NAMALWA (cell line): Measurements from ENCODE around the gene HNRNPL.
"Not testable (repeated sequence)": the region's sequence is repeated elsewhere in the genome, so short reads cannot be mapped to it uniquely, and the experiment has no call there.

Experiments used
- DNase-seq: peaks from one replicate; pipeline ENCODE4 v3.0.0-alpha.2; 2015; ENCODE audit warnings: low spot score

HNRNPL gene

GRCh38 chr19:38829203-38829602 is 20.6 kb downstream of the HNRNPL start:
- DNase-seq, result not testable (repeated sequence)

- no peak for DNase-seq
Measured at GRCh38 chr19:38826856-38827551, 22.8 kb downstream of the HNRNPL start.

GRCh38 chr19:38825936-38826335 is 23.9 kb downstream of the HNRNPL start:
- not testable (repeated sequence) for DNase-seq

- not testable (repeated sequence) for DNase-seq
Measured at GRCh38 chr19:38821230-38821825, 28.5 kb downstream of the HNRNPL start.

DNA sequence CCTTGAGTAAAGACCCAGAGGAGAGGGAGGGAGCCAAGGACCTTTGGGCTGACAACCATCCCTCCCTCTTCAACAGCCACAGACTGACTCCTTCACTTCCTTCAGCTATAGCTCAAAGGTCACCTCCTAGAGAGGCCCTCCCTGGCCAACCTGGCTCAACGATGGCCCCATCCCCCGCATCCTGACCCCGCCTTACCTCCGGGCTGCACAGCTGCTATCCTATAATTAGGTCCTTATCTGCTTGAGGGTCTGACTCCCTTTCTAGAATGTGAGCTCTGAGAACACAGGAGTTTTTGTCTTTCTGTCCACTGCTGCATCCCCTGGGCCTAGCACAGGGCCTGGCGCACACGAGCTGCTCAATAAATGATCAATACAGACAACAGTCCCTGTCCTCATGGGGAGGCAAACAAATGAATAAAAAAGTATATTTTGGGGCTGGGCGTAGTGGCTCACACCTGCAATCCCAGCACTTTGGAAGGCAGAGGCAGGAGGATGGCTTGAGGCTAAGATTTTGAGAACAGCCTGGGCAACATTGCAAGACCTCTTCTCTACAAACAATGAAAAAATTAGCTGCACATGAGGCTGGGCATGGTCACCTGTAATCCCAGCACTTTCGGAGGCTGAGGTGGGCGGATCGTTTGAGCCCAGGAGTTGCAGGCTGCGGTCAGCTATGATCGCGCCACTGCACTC is 30.4 kb downstream of the HNRNPL start:
- DNase-seq, result no peak

DNA sequence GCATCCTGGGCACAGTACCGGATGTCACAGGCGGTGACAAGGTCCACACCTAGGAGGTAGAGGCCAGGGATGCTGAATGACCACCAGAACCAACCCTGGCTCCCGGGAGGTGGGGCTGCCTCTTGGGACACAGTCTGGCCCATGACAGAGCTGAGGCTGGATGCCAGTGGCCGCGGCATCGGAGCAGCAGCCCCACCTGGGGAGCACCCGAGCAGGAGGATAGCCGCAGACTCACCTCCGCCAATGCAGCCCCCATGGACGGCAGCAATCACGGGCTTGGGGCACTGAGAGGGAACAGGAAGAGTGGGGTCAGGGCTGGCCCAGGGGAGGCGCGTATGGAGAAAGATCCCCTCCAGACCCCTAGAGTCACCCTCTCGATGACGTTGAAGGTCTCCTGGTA is 32.7 kb downstream of the HNRNPL start:
- no peak for DNase-seq

GRCh38 chr19:38816131-38816750 is 33.5 kb downstream of the HNRNPL start:
- DNase-seq, result no peak

- no peak for DNase-seq
Measured at GRCh38 chr19:38815059-38816001, 34.5 kb downstream of the HNRNPL start.

DNA sequence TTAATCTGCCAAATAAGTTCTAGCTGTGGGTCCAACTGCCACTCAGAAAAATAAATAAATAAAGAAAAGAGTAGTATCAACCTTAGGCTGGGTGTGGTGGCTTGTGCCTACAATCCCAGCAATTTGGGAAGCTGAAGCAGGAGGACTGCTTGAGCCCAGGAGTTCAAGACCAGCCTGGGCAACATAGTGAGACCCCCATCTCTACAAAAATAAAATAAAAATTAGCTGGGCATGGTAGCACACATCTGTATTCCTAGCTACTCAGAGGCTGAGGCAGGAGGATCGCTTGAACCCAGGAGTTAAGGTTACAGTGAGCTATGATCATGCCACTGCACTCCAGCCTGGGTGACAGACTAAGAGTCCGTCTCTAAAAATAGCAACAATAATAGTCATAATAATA is 35.9 kb downstream of the HNRNPL start:
- DNase-seq, result not testable (repeated sequence)

DNA sequence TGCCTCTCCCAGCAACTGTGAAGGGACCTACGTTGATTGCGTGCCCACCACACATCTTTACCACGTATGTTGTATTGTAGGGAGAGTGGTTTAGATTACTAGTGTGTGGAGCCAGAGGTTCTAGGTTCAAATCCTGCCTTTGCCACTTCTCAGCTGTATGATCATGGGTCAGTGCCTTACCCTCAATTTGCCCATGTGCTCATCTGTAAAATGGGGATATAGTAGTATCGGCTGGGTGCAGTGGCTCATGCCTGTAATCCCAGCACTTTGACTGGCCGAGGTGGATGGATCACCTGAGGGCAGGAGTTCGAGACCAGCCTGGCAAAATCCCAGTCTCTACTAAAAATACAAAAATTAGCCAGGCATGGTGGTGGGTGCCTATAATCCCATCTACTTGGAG is 36.5 kb downstream of the HNRNPL start:
- DNase-seq, result no peak

DNA sequence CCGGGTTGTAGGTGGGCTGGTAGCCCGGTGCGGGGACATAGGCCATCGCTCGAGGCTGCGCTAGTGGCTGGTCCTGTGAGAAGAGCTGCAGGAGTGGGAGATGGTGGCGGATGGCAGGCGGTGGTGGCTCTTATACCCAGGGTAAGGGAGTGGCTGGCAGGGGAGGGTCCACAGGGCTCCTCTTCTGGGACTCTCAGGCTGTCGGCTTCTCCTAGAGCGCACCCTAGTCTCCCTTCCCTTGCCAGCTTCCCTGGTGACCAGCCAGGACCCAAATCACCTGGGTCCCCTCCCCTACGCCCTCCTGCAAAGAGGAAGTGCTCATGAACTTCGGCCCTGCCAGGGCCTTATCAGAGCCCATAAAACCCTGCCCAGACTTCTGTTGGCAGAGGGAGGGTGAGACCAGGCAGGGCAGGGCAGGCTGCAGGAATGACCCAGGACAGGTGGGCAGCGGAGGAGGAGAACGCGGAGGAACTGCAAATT is 36.9 kb downstream of the HNRNPL start, which contains the start of gene LGALS4:
LGALS4 (minus strand) TSS at position 105 of the 480 bp plus-strand sequence; CDS start at position 46, 59 bp downstream.
- no peak for DNase-seq

GRCh38 chr19:38812009-38812840 is 37.6 kb downstream of the HNRNPL start:
- DNase-seq, result no peak

DNA sequence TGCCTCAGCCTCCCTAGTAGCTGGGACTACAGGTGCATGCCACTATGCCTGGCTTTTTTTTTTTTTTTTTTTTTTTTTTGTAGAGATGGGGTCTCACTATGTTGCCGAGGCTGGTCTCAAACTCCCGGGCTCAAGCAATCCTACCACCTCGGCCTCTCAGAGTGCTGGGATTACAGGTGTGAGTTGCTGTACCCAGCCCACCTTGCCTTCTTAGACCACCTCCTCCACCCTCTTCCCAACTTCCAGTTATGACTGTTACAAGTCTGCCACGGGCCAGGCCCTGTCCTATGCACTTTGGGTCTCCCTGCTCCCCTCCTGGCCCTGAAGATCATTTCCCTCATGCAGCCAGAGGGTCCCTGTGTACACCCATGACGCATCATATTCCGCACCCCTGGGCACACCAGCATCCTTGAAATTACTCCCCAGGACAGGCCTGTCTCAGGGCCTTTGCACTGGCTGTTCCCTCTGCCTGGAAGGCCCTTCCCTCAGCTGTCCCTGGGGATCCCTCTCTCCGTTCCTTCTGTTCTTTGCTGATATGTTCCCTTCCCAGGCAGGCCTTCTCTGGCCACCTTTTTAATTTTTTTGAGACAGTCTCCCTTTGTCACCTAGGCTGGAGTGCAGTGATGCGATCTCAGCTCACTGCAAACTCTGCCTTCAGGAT is 40.1 kb downstream of the HNRNPL start:
- DNase-seq, result no peak

DNA sequence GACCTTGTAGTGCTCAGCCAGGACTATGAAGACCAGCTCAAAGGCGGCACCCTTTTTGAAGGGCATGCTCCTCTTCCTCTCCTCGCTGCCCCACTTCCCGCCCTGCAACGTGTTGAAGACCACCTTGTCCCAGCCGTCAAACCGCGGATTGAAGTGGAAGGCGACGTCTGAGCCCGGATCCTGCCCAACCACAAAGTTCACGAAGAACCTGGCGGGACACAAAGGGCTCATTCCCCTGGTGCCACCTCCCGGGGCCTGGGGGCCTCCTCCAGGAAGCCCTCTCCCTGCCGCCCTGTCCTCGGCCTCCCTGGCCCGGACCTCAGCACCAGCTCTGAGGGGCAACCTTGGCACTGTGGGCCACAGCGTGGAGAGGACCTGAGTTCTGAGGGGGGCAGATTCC is 41.0 kb downstream of the HNRNPL start:
- DNase-seq, result no peak

DNA sequence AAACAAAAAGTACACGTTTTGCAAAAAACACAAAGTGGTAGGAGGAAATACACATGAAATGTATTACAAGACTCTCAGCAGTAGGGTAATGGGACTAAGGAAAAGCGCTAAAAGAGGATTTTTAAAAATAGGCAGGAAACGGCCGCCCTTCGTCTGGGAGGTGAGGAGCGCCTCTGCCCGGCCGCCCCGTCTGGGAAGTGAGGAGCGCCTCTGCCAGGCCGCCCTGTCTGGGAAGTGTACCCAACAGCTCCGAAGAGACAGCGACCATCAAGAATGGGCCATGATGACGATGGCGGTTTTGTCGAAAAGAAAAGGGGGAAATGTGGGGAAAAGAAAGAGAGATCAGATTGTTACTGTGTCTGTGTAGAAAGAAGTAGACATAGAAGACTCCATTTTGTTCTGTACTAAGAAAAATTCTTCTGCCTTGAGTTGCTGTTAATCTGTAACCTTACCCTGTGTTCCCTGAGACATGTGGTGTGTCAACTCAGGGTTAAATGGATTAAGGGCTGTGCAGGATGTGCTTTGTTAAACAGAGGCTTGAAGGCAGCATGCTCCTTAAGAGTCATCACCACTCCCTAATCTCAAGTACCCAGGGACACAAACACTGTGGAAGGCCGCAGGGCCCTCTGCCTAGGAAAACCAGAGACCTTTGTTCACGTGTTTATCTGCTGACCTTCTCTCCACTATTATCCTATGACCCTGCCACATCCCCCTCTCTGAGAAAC is 42.2 kb downstream of the HNRNPL start:
- DNase-seq, result not testable (repeated sequence)

DNA sequence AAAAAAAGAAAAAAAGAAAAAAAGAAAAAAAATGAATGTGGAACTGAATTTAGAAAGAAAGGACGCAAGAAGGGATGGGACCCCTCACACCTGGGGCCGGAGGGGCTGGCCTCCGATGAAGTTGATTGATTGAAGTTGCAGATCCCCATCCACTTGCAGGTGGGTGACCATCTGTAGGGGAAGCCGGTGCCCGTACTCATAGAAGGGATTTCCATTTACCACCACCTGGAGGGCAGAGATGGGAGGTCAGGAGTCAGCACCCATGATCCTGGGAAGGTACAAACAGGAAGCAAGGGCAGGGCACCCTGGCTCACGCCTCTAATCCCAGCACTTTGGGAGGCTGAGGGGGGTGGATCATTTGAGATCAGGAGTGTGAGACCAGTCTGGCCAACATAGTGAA is 43.4 kb downstream of the HNRNPL start:
- DNase-seq, result no peak

DNA sequence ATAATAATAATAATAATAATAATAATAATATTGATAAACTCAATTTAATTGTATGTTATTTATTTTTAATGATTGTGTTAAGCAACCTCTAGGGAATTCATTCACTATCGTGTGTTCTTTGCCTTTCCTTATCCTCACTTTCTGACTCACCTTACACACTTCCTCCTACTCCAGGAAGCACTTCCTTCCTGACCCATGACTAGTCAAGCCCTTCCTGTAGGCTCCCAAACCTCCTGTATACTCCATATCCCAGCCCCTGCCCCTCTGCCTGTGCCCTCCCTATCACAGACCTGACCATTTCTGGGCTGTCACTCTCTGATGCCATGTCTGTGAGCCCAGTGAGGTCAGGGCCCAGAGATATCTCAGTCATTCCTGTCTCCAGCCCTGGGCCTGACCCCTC is 44.6 kb downstream of the HNRNPL start:
- no peak for DNase-seq

GRCh38 chr19:38803543-38803942 is 46.2 kb downstream of the HNRNPL start:
- DNase-seq, result no peak

DNA sequence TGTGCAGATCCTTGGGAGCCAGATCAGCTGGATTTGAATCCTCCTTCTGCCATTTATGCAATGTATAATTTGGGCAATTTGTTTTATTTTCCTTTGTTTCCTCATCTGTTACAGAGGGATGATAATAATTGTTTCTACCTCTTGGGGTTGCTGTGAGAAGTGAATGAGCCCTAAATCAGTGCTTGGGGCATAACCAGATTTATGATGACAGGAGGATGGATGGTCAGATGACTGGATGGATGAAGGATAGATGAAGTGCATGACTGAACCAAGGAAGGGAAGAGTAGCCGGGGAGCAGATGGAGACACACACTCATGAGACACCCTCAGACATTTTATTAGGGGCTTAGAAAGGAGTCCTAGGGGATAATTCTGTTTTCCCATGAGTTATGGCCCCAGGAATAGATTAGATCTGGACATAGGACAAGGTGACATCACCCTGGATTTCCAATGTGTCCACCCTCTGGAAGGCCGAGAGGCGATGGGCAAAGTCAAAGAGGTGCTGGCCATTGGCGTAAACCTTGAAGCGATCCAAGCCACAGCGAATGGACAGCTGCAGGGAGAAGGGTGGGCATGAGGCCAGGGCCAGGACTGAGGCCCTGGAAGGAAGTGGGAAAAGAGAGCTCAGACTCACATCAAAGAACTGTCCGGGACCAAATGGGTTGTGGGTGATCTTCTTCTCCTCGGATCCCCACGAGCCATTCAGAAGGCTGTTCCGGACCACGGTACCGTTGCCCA is 48.3 kb downstream of the HNRNPL start:
- no peak for DNase-seq
